Activated gamma-delta T cell treated with anti-CD3 and anti-CD28 coated beads, Interleukin-2, amount 50 U/mL, for 16 hours (primary cell): ENCODE results near the gene NFIX.
"Not testable (repeated sequence)": the region's sequence is repeated elsewhere in the genome, so short reads cannot be mapped to it uniquely, and the experiment has no call there.

Source experiments
- DNase-seq: peaks from one replicate; pipeline ENCODE4 v3.0.0-alpha.2; 2020; ENCODE audit warnings: low read depth

NFIX gene

DNA sequence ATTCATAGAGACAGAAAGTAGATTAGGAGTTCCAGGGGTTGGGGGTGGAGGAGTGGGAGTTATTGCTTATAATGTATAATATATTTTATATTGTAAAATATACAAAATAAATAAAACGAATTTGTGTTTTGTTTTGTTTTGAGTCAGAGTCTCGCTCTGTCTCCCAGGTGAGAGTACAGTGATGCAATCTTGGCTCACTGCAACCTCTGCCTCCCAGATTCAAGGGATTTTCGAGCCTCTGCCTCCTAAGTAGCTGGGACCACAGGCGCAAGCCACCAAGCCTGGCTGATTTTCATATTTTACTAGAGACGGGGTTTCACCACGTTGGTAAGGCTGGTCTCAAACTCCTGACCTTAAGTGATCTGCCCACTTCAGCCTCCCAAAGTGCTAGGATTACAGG is 35.8 kb upstream of the NFIX start:
- no peak for DNase-seq

DNA sequence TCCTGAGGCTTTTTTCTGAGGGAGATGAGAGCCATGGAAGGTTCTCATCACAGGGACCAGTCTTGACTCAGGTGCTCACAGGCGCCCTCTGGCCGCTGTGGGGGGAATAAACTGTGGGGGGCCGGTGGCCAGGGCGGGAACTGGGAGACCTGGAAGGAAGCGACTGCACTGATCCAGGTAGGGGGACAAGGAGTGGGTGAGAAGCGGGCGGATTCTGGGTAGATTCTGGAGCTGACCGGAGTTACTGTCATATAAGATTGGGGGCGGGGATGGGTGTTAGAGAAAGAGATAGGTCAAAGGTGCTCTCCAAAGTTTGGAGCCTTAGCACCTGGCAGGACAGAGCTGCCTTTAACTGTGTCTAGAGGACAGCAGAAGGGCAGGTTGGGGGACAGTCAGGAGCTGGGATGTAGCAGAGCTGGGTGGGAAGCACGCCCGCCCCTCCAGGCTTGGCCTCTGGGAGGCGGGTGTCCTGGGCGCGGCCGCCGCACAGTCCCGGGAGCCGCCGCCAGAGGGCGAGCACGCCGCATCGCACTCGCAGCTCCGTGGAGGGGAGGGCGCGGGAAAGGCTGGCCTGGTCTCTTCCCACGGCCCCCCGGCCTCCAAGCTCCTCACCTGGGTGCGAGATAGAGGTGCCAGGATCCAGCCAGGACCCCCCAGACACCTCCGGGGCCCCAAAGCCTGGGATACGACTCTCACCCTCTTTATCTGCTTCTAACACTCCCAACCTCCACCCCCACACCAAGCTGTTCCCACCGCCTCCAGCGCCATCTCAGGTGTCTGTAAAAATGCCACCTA is 30.1 kb upstream of the NFIX start:
- DNase-seq, result peak; percentile 67

DNA sequence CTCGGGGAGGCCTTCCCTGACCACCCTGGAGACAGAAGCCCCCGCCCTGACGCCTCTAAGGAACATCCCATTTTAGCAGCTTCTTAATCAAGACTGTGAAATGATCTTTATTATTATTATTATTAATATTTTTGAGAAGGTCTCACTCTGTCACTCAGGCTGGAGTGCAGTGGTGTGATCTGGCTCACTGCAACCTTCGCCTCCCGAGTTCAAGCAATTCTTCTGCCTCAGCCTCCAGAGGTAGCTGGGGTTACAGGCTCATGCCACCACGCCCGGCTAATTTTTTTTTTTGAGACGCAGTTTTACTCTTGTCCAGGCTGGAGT is 29.5 kb upstream of the NFIX start:
- no peak for DNase-seq

DNA sequence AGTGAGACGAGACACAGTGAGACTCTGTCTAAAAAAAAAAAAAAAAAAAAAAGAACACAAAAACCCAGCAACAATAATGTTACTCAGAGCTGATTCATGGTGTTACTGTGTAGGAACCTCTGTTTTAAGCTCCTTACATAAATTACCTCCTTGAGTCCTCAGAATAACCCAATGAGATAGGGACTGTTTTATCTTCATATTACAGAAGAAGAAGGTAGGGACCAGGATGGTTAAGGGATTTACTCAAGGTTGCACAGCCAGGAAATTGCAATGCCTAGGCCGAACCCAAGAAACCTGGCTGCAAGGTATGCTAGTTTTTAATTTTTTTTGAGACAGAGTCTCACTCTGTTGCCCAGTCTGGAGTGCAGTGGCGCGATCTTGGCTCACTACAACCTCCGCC is 27.4 kb upstream of the NFIX start:
- DNase-seq, result no peak

DNA sequence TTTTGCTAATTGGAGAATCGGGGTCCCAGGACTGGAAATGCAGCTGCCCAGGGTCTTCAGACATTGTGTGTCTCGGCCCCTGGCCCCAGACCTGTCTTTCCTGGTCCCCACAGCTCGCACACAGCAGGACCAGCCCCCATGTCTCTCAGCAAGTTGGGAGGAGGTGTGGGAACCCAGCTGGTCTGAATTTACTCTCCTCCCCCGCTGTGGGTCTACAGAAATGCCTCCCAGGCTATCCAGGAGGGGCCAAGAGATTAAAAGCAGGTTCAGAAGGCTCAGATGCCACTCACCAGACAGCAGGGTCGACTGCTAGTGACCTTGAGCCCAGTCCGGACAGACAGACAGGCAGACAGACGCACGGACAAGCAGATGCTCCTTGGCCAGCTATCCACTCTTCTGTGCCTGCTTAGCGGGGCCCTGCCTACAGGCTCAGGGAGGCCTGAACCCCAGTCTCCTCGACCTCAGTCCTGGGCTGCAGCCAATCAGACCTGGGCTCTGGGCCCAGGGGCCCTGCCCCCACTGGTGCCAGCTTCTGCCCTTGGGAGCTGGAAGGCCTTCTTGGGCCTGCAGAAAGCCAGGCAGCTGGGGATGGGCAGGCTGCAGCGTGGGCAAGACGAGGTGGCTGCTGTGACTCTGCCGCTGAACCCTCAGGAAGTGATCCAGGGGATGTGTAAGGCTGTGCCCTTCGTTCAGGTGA is 25.8 kb upstream of the NFIX start, which contains the start of gene DAND5:
Gene DAND5 (plus strand): TSS at position 285 of the 697 bp plus-strand sequence. CDS start 85 bp downstream, at position 370.
- no peak for DNase-seq

DNA sequence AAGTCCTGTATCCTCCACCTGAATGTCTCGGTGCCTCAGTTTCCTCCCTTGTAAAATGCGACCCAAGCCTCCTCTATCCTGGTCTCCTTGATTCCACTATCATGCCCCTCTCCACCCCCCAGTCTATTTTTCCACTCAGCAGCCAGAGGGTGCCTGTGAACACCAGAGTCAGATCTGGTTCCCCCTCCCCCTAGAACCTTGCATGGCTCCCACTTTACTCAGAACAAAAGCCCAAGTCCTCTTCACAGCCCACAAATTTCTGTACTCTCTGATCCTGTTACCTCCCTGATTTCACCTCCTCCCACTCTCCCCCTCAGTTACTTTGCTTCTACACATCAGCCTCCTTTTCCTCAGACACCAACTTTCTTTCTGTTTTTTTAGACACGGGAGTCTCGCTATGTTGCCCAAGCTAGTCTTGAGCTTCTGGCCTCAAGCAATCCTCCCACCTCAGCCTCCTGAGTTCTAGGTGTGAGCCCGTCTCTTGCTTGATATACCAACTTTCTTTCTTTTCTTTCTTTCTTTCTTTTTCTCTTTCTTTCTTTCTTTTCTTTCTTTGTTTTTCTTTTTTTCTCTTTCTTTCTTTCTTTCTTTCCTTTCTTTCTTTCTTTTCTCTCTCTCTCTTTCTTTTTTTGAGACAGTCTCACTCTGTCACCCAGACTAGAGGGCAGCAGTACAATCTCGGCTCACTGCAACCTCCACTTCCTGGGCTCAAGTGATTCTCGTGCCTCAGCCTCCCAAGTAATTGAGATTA is 25.0 kb upstream of the NFIX start:
- DNase-seq, result no peak

DNA sequence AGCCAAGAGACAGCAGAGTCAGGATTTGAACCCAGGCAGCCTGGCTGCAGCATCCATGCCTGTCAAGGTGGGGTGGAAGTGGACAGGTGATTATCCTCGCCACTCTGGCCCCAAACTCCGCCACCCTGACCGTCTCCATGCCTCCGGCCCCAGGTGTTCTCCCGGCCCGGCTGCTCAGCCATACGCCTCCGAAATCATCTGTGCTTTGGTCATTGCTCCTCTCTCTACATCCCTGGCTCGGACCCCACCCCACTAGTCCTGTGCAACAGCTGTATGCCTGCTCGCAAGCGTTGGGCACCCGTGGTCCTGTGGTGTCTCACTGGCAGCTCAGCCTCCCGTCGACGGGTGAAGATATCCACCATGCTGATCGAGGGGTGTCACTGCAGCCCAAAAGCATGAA is 22.0 kb upstream of the NFIX start:
- no peak for DNase-seq

DNA sequence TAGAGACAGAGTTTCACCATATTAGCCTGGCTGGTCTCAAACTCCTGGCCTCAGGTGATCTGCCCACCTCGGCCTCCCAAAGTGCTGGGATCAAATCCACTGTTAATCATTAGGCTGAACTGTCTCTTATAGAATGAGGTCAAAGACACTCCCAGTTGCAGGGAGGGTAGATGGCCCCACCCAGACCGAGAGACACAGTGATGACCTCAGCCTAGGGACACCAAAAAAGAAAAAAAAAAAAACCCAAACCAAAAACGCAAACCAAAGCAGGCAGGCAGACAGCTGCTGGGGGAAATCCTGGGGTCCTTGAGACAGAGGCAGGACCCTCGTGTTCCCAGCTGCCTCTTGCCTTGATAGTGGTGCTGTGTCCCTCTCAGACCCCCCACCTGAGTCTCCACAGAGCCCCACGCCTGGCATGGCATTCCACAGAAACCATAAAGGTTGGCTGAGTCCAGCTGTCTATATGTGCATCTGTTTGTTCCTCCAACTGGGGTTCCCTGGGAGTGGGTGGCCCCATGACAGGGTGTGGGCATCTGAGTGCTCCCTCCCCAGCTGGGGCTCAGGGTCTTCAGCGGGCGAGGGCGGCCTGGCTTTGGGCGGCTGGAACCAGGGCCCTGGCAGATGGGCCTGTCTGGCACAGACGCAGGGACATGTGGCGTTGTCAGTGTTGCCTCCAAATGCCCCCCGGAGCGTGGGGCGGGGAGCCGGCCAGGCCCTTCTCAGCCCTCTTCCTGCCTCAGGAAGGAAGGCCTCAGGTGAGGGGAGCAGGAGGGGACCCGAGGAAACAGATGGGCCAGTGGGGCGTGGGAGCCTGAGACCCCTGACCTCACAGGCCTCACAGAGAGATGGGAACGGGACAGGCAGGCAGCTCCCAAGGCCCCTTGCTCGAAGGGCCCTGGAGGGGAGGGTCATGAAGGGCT is 20.7 kb upstream of the NFIX start:
- DNase-seq, result no peak

DNA sequence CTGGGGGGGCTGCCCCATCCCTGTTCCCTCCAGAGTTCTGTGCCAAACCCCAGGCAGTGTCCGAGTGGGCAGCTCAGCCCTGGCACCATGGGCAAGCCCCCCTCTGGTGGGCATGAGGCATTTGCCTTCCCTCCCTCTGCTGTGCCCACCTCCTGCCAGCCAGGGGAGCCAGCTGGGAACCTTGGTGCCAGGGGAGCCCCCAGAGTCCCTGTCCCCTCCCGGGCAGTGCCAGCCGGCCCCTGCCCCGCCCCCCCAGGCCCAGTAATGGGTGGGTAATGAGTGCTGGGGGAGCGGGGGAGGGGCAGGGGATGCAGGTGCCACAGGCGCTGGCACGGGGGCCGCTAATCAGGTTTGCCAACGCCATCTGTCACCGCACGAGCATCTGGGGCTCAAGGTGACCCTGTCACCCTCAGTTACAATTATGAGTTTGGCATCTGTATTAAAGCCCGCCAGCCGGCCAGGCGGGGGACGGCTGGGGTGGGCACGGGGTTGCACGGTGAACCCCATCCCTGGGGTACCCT is 20.0 kb upstream of the NFIX start:
- no peak for DNase-seq

DNA sequence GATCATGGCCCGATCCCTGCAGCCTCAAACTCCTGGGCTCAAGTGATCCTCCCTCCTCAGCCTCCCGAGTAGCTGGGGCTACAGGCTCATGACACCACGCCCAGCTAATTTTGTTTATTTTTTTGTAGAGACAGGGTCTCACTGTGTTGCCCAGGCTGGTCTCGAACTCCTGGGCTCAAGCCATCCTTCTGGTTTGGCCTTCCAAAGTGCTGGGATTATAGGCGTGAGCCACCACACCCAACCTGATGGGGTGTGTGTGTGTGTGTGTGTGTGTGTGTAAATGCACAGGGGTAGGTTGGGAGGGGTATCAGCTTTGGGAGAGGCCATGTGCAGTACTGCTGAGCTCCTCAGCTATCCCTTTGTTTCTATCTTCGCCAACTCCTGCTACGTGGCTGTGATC is 19.2 kb upstream of the NFIX start:
- DNase-seq, result not testable (repeated sequence)

DNA sequence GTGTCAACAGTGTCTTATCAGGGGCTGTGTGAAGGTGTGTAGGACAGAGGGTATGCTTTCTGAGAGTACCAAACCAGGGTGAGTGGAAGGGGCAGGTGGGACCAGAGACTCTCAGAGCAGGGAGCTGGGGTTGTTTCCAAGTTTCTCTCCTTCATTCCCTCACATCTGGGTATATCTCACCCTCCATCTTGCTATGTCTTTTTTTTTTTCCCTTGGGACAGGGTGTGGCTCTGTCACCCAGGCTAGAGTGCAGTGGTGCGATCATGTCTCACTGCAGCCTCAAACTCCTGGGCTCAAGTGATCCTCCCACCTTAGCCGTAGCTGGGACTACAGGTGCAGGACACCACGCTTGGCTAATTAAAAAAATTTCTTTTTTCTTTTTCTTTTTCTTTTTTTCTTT is 15.3 kb upstream of the NFIX start:
- DNase-seq, result no peak

DNA sequence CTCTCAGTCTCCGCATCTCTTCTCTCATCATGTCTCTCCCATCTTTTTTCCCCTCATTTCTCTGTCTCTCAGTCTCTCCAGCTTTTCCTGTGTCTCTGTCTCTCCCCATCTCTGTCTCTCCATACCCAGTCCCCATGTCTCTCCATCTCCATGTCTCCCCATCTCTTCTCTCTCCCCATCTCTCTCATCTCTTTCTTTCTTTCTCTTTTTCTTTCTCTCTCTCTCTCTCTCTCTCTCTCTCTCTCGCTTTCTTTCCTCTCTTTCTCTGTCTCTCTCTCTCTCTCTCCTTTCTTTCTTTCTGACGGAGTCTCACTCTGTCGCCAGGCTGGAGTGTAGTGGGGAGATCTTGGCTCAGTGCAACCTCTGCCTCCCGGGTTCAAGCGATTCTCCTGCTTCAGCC is 12.6 kb upstream of the NFIX start:
- DNase-seq, result no peak

DNA sequence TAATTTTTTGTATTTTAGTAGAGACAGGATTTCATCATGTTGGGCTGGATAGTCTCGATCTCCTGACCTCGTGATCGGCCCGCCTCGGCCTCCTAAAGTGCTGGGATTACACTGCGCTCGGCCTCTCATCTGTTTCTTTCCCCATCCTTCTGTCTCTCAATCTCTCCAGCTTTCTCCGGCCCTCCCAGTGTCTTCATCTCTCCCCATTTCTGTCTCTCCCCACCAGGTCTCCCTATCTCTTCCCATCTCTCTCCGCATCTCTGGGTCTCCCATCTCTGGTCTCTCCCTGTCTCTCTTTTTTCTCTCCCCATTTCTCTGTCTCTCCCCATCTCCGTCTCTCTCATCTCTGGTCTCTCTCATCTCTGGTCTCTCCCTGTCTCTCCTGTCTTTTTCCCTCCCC is 12.2 kb upstream of the NFIX start:
- no peak for DNase-seq

DNA sequence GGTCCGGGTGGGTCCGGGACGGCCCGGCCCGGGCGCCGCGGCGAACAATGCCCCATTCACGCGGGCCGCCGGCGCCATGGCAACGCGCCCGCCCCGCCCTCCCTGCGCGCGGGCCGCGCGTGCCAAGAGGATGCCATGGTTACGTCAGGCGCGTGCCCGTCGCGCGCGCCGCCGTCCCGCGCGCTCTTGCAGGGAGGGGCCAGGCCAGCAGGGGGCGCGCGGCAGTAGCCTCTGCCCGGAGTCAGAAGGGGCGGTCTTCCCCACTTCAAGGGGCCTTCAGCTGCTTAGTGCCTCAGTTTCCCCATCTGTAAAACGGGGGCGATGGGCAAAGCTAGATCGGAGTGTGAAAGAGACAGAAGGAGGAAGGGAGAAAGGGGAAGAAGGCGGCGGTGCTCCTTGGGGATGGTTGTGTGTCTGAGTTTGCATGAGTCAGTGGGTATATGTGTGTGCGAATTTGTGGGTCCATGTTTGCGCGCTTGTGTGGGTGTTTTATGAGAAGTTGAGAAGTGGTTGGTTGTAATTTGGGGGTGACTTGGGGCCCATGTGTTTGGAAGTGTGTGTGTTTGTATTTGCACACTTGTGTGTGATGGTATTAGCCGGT is 11.6 kb upstream of the NFIX start:
- peak; percentile 76 for DNase-seq

DNA sequence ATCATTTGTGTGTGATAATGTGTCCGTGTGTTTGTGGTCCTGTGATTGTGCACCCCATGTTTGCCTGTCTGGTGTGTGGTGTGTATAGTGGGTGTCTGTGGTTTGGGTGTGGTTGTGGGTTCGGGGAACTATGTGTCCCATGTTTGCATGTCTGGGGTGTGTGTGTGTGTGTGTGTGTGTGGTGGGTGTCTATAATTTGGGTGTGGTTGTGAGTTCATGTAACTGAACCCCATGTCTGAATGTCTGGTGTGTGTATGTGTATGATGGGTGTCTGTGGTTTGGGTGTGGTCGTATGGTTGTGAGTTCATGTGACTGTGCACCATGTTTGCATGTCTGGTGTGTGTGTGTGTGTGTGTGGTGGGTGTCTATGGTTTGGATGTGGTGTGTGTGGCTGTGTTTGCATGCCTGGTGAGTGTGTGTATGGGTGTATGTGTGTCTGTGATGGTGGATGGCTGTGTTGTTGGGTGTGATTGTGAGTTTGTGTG is 11.1 kb upstream of the NFIX start:
- no peak for DNase-seq

DNA sequence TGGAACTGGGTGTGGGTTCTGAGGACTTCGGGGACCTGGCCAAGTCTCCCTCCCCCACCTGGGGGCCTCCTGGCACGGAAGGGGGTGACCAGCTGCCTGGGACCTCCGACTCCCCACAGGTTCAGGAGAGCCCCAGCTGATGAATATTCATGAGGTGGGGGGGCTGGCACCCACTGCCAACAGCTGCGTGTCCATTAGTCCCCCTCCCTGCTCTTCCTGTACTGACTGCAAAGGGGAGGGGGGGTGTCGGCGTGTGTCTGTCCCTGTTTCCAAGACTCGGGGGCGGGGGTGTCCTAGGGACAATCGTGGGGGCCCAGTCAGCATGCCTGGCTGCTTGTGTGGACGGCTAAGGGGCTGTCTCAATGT is 10.6 kb upstream of the NFIX start:
- DNase-seq, result no peak

DNA sequence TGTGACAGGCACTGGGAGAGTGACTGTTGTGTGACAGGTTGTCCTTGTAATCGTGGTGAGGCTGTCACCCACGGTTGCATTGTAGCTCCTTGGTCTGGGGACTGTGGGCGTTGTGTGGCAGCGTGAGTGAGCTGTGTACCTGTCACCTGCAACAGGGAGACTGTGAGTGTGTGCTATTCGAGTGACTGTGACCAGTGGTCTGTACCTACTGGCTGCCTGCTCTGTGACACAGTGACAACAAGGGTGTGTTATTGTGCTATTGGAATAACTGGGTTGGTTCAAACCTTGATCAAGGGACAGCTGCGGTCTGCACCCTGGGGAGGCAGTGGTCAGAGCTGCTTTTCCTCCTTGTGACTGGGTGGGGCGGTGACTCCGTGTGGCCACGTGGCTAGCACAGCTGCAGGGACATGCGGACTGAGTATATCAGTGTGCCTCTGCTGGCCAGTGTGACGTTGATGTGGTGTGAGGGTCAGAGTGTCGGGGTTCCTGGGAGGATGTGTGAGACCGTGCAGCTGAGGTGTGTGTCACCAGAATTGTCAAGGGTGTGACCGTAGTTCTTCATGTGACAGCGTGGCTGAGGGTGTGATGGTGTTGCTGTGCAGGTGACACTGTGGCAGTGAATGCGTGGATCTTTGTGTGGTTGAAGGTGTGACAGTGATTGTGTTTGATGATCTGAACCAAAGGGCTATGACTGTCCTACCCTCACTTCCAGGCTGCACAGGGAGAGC is 10.1 kb upstream of the NFIX start:
- DNase-seq, result no peak

DNA sequence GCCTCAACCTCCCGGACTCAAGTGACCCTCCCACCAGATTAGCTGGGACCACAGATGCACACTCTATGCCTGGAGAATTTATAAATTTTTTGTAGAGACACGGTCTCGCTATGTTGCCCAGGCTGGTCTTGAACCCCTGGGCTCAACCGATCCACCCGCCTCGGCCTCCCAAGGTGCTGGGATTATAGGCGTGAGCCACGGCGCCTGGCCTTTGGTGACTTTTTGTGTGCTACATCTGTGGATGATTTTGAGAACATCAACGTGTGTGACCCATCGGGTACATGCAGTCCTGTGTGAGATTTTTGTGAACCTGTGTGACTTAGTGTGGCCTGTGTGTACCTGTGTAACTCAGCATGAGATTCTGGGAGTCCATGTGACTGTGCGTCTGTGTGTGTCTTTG is 8.5 kb upstream of the NFIX start:
- DNase-seq, result no peak

DNA sequence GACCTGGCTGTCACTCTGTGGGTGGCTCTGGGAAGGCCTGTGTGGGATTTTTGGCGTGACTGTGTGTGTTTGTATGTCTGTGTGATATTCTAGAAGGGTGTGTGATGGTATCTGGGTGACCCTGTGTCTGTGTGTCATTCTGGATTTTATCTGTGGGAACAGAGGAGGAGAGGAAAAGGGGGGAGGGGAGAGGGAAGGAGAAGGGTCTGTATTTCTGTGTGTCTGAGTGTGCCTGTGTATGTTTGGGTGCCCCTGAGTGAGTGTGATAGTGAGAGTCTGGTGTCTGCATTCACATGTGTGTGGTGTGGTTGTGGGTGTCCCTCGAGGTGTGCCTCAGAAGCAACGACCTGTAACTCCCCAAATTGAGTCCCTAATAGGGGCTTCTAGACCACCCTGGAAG is 8.1 kb upstream of the NFIX start:
- DNase-seq, result no peak

DNA sequence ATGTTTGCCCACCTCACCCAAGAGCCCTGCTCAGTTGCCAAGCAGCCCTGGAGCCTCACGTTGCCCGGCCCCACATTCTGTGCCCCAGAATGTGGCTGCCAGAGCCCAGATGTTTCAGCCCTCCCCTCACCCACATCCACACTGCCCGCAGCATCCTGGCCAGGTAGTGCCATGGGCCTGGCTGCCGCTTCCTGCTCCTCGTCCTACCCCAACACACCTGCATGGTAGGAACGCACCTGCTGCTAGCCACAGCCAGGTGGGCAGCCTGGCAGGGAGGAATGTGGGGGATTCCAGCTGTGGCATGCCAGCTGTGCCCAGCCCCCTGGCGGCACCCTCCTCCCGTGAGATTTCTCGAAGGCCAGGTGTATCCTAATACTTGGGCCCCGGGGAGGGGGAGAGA is 7.5 kb upstream of the NFIX start:
- no peak for DNase-seq

DNA sequence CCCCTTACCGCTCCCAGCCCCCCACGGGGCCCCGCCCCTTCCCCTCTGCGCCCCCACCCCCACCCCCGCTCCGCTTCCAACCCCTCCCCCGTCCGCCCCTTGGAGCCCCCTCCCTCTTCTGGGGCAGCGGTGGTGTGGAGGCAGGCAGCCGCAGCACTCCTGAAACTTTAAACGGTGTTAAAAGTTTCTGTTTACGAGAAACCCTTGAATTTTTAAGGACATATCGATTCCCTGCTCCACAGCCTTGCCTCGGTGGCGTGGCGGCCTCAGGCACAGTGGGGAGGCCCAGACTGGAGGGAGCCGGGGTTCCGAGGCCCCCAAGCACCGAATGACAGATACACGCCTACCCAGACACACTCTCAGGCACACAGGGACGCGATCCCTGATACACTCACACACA is 4.8 kb upstream of the NFIX start:
- DNase-seq, result no peak
